Measurements from ENCODE around the gene WSCD2.

WSCD2 gene

DNA sequence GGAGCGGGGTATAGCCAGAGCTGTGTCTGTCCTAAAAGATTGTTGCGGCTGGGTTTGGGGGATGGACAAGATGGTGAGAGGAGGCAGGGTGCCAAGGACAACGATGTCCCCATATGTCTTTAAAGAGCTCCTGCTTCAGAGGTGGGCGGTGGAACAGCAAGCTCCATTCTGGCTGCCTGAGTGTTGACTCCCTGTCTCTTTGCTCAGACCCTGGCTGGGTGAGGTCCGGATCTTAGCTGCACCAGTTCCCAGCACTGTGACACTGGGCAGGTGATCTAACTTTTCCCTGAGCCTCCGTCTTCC lies 8.3 kb upstream of the WSCD2 start:
- TF ChIP-seq, protein P1, sequence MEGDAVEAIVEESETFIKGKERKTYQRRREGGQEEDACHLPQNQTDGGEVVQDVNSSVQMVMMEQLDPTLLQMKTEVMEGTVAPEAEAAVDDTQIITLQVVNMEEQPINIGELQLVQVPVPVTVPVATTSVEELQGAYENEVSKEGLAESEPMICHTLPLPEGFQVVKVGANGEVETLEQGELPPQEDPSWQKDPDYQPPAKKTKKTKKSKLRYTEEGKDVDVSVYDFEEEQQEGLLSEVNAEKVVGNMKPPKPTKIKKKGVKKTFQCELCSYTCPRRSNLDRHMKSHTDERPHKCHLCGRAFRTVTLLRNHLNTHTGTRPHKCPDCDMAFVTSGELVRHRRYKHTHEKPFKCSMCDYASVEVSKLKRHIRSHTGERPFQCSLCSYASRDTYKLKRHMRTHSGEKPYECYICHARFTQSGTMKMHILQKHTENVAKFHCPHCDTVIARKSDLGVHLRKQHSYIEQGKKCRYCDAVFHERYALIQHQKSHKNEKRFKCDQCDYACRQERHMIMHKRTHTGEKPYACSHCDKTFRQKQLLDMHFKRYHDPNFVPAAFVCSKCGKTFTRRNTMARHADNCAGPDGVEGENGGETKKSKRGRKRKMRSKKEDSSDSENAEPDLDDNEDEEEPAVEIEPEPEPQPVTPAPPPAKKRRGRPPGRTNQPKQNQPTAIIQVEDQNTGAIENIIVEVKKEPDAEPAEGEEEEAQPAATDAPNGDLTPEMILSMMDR (IDR thresholded peaks at IDR 0.05; ENCODE audit: low read length) = no peak
- TF ChIP-seq EZH2phosphoT487 (IDR thresholded peaks at IDR 0.05; ENCODE audit: low read length) (no peak), EZH2 (optimal IDR thresholded peaks at IDR 0.05; ENCODE audit: low read depth, low read length) (no peak)

DNA sequence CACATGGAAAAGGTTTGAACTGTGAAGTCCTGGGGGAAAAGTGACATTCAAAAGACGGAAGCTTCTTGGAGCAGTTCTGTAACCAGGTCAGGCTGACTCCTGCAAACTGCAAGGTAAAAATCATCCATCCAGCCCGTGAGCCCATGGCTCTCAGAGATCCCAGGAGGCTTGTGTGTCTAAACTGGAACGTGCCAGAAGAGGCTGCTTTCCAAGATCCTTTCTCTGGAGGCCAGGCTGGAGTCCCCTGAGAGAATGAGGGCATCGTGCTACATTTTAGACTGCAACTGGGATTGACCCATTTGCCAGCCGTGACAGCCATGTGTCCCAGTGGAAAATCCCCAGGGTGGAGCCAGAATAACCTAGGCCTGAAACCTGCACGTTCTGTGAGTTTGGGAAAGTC lies 7.8 kb upstream of the WSCD2 start:
- H3K27ac ChIP-seq (ENCODE audit: low read length) = no peak overlapping the region
- TF ChIP-seq EZH2 (optimal IDR thresholded peaks at IDR 0.05; ENCODE audit: low read depth, low read length) (no peak), EZH2phosphoT487 (IDR thresholded peaks at IDR 0.05; ENCODE audit: low read length) (no peak)
- TF ChIP-seq, protein P1 (IDR thresholded peaks at IDR 0.05; ENCODE audit: low read length) = no peak
- DNase-seq = no peak
- H3K9me3 ChIP-seq (replicated peaks; ENCODE audit: insufficient read depth, low read length) = no peaks in the 10 kb centered on the region
- H4K20me1 ChIP-seq (ENCODE audit: insufficient read depth, low read length) = no peaks in the 10 kb centered on the region
- no peak overlapping the region for H3K4me3 ChIP-seq (ENCODE audit: low read length)
- H3K4me2 ChIP-seq (ENCODE audit: low read depth, low read length) = no peak overlapping the region
- H2AFZ ChIP-seq (ENCODE audit: low read length) = no peak overlapping the region
- H3K4me1 ChIP-seq (ENCODE audit: low read length) = peaks cover 4% of the 10 kb centered on the region; the same call in 1 of the 2 replicates
- no peaks in the 10 kb centered on the region for H3K27me3 ChIP-seq (replicated peaks; ENCODE audit: insufficient read depth, low read length)
- no peaks in the 10 kb centered on the region for H3F3A ChIP-seq (ENCODE audit: insufficient read depth, low read length)
- H3K9ac ChIP-seq (ENCODE audit: low read length) = no peak overlapping the region
- no peaks in the 10 kb centered on the region for H3K36me3 ChIP-seq (replicated peaks; ENCODE audit: insufficient read depth, low read length)
- H3K9me2 ChIP-seq (replicated peaks; ENCODE audit: insufficient read depth, low read length) = no peaks in the 10 kb centered on the region
- H3K79me2 ChIP-seq (ENCODE audit: low read length) = no peaks in the 10 kb centered on the region

More for the DNA sequence above, 8.3 kb upstream of the WSCD2 start:
- Histone ChIP-seq H3K9me3 (replicated peaks; ENCODE audit: insufficient read depth, low read length) (no peaks in the 10 kb centered on the region), H3K27me3 (replicated peaks; ENCODE audit: insufficient read depth, low read length) (no peaks in the 10 kb centered on the region), H3K27ac (ENCODE audit: low read length) (no peak overlapping the region), H3K79me2 (ENCODE audit: low read length) (no peaks in the 10 kb centered on the region), H3K4me2 (ENCODE audit: low read depth, low read length) (no peak overlapping the region), H3K36me3 (replicated peaks; ENCODE audit: insufficient read depth, low read length) (no peaks in the 10 kb centered on the region), H3F3A (ENCODE audit: insufficient read depth, low read length) (no peaks in the 10 kb centered on the region), H4K20me1 (ENCODE audit: insufficient read depth, low read length) (no peaks in the 10 kb centered on the region), H3K9ac (ENCODE audit: low read length) (no peak overlapping the region), H3K9me2 (replicated peaks; ENCODE audit: insufficient read depth, low read length) (no peaks in the 10 kb centered on the region), H3K4me3 (ENCODE audit: low read length) (no peak overlapping the region), H3K4me1 (ENCODE audit: low read length) (peaks cover 4% of the 10 kb centered on the region; the same call in 1 of the 2 replicates), H2AFZ (ENCODE audit: low read length) (no peak overlapping the region)
- DNase-seq = no peak

DNA sequence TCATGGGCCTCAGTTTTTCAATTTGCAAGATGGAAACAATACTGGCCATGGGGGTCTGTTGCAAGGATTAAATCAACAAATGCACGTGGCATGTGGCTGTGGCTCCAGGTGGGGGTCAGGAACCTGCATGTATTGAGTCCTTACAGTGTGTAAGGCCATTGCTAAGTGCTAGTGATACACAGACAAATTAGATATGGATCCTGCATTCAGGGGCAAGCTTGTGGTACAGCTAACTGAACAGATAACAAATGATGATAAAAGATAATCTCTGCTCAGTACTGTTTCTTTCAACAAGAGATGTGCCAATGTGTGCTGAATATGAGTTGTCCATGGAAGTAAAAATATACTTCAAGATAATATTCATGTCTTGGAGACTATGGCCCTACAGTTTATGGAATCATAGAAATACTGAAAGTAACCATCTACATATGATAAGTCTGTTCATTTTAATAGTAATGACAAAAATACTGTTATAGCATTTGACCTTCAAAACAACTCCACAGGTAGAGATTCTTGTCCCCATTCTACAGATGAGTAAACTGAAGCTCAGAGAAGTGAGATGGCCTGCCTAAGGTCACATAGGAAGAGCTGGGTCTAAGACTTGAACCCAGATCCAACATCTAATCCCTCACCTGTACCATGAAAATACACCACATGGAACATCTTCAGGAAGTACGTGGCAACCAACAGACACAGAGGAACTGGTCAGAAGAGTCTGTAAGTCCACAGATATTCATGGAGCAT lies 7.2 kb upstream of the WSCD2 start:
- no peaks in the 10 kb centered on the region for H3K36me3 ChIP-seq (replicated peaks; ENCODE audit: insufficient read depth, low read length)
- no peak for DNase-seq
- no peak overlapping the region for H3K4me3 ChIP-seq (ENCODE audit: low read length)
- H2AFZ ChIP-seq (ENCODE audit: low read length) = no peak overlapping the region
- TF ChIP-seq, protein P1 (IDR thresholded peaks at IDR 0.05; ENCODE audit: low read length) = no peak
- TF ChIP-seq EZH2 (optimal IDR thresholded peaks at IDR 0.05; ENCODE audit: low read depth, low read length) (no peak), EZH2phosphoT487 (IDR thresholded peaks at IDR 0.05; ENCODE audit: low read length) (no peak)
- H3K4me2 ChIP-seq (ENCODE audit: low read depth, low read length) = no peak overlapping the region
- no peaks in the 10 kb centered on the region for H3K27me3 ChIP-seq (replicated peaks; ENCODE audit: insufficient read depth, low read length)
- no peak overlapping the region for H3K9ac ChIP-seq (ENCODE audit: low read length)
- H3K79me2 ChIP-seq (ENCODE audit: low read length) = no peaks in the 10 kb centered on the region
- no peak overlapping the region for H3K27ac ChIP-seq (ENCODE audit: low read length)
- H3K9me3 ChIP-seq (replicated peaks; ENCODE audit: insufficient read depth, low read length) = no peaks in the 10 kb centered on the region
- H3K9me2 ChIP-seq (replicated peaks; ENCODE audit: insufficient read depth, low read length) = no peaks in the 10 kb centered on the region
- 0 out of 2 replicates have a peak, but pooled peaks cover 4% of the 10 kb centered on the region for H3K4me1 ChIP-seq (ENCODE audit: low read length)
- no peaks in the 10 kb centered on the region for H4K20me1 ChIP-seq (ENCODE audit: insufficient read depth, low read length)
- H3F3A ChIP-seq (ENCODE audit: insufficient read depth, low read length) = no peaks in the 10 kb centered on the region
